Activated CD8-positive, alpha-beta T cell treated with anti-CD3 and anti-CD28 coated beads for 36 hours (primary cell): Measurements from ENCODE around the gene EXOSC10. TPM values are rescaled to one million over a fixed set of nuclear protein-coding genes. Genes with fewer than 3 reads are reported as not detected.

ENCODE experiments used
- ATAC-seq: fragments of 200-7000 bp; cut with Tn5 transposase; one replicate; pipeline ENCODE4 v1.10.0; 2021; ENCODE audit warnings: mild to moderate bottlenecking, moderate library complexity
- CTCF ChIA-PET: fragments of 350-600 bp; sonication (Branson Sonifier 250); formaldehyde crosslinking; loops from one replicate; lab custom pipeline; 2021; ENCODE audit warnings: antibody characterized with exemption; lab: Charles Lee
- POLR2A ChIA-PET: fragments of 350-600 bp; sonication (Branson Sonifier 250); formaldehyde crosslinking; loops from one replicate; lab custom pipeline; 2021; ENCODE audit warnings: antibody characterized with exemption; lab: Charles Lee
- DNase-seq: peaks from one replicate; pipeline ENCODE4 v3.0.0-alpha.2; 2020
- H3K27ac Mint-ChIP-seq: one replicate; pipeline ENCODE4 v1.8.0; 2021; ENCODE audit warnings: mild to moderate bottlenecking, mixed read lengths
- H3K27me3 Mint-ChIP-seq: one replicate; pipeline ENCODE4 v1.8.0; 2021; ENCODE audit warnings: mixed read lengths
- H3K36me3 Mint-ChIP-seq: one replicate; pipeline ENCODE4 v1.8.0; 2021; ENCODE audit warnings: low read depth, mixed read lengths
- H3K4me1 Mint-ChIP-seq: one replicate; pipeline ENCODE4 v1.8.0; 2021; ENCODE audit warnings: low read depth, mixed read lengths
- H3K4me3 Mint-ChIP-seq: one replicate; pipeline ENCODE4 v1.8.0; 2021; ENCODE audit warnings: mild to moderate bottlenecking, moderate library complexity, mixed read lengths
- H3K9me3 Mint-ChIP-seq: one replicate; pipeline ENCODE4 v1.8.0; 2021; ENCODE audit warnings: mixed read lengths
- intact Hi-C: fragments of 100-400 bp; cut with micrococcal nuclease; formaldehyde crosslinking; loops from one replicate; pipeline ENCODE4 v1.10.0; 2022
- total RNA-seq, 2 experiments: library from RNA; stranded (reverse); gene quantifications; one replicate each; pipeline ENCODE4 v1.2.3, GENCODE V29; 2021
- TF ChIP-seq, protein P1 (sequence below): fragments of 200-600 bp; IDR thresholded peaks from one replicate; pipeline ENCODE4 v1.8.0; 2022; ENCODE audit warnings: antibody characterized with exemption, mild to moderate bottlenecking

EXOSC10 gene
- total RNA-seq, 2 experiments from 2014 or later = 66.6 to 69.8 TPM

DNA sequence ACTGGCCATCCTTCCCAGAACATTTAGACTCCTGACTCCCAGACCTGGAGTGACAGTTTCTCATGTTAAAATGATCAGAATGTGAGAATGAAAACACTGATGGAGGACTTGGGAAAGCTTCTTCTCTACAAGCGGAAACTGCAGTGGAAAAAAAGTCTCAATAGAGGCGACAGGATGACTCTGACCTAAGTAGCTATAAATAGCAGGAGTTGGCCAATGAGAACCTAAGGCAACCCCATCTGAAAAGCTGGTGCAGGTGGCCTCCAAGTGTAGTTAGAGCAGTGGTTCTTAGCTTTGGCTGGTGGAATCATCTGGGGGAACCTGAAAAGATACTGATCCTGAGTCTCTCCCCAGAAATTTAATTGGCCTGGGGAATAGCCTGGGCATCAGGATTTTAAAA lies 44.2 kb upstream of the EXOSC10 start:
- TF ChIP-seq, protein P1, sequence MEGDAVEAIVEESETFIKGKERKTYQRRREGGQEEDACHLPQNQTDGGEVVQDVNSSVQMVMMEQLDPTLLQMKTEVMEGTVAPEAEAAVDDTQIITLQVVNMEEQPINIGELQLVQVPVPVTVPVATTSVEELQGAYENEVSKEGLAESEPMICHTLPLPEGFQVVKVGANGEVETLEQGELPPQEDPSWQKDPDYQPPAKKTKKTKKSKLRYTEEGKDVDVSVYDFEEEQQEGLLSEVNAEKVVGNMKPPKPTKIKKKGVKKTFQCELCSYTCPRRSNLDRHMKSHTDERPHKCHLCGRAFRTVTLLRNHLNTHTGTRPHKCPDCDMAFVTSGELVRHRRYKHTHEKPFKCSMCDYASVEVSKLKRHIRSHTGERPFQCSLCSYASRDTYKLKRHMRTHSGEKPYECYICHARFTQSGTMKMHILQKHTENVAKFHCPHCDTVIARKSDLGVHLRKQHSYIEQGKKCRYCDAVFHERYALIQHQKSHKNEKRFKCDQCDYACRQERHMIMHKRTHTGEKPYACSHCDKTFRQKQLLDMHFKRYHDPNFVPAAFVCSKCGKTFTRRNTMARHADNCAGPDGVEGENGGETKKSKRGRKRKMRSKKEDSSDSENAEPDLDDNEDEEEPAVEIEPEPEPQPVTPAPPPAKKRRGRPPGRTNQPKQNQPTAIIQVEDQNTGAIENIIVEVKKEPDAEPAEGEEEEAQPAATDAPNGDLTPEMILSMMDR = no peak
- H3K27me3 Mint-ChIP-seq = no peaks in the 10 kb centered on the region
- peaks cover 26% of the 10 kb centered on the region for H3K4me1 Mint-ChIP-seq
- no peak overlapping the region for H3K4me3 Mint-ChIP-seq
- POLR2A ChIA-PET = no interaction called here
- peak overlapping the region; percentile 86 for H3K27ac Mint-ChIP-seq
- intact Hi-C loops = no loop called here
- DNase-seq (peak; percentile 24), ATAC-seq (peak; percentile 77)
- peaks cover 27% of the 10 kb centered on the region for H3K36me3 Mint-ChIP-seq
- CTCF ChIA-PET = interaction anchor here (1.1 to 1.3 kb wide), 2 partner anchors 106 to 112 kb away, joined by 3 to 6 read pairs; no protein-coding TSS in a partner anchor
- no peaks in the 10 kb centered on the region for H3K9me3 Mint-ChIP-seq

DNA sequence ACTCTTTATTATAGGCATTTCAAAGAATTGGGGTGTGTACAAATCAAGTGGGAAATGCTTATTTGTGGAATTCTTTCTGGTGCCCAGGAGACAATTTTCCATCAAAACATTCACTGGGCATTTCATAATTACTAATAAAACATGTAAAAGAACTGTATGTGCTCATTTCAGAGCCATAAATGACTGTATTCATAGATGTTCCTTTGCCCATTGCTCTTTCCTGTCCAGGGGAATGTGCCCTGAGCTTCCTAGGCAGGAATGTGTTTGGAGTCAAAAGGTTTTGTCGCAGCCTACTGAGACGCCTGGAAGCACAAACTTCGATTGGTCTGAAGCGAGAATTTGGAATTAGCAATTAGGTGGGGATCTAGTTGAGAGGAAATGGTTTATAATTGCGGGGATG lies 43.7 kb upstream of the EXOSC10 start:
- peaks cover 31% of the 10 kb centered on the region for H3K36me3 Mint-ChIP-seq
- H3K4me1 Mint-ChIP-seq = peaks cover 26% of the 10 kb centered on the region
- H3K4me3 Mint-ChIP-seq = no peak overlapping the region
- H3K27me3 Mint-ChIP-seq = no peaks in the 10 kb centered on the region
- POLR2A ChIA-PET = no interaction called here
- H3K27ac Mint-ChIP-seq = peak overlapping the region; percentile 86
- TF ChIP-seq, protein P1 = no peak
- DNase-seq (no peak), ATAC-seq (no peak)
- H3K9me3 Mint-ChIP-seq = no peaks in the 10 kb centered on the region
- intact Hi-C loops = no loop called here
- CTCF ChIA-PET = interaction anchor here (1.3 kb wide), 1 partner anchor 106 kb away, joined by 6 read pairs; no protein-coding TSS in a partner anchor

GRCh38 chr1:11142618-11143391 lies 43.1 kb upstream of the EXOSC10 start:
- no peak for ATAC-seq

DNA sequence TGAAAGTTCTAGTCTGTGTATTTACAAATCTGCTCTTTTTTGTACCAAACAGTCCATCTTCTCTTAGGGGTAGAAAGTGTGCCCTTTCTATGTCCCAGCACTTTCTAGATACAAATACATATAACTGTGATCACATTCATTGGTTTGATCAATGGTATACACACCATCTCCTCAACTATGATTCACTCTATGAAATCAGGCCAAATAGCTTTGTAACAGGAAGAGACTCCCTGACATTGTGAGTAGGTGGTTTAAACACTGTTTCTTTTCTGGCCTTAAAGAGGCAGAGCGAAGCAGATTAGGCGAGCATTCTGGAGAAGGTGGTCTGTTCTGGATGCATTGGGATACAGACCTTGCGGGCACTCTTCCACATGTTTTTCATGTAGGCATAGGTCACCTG lies 39.3 kb upstream of the EXOSC10 start:
- POLR2A ChIA-PET = no interaction called here
- peaks cover 23% of the 10 kb centered on the region for H3K36me3 Mint-ChIP-seq

More at GRCh38 chr1:11142618-11143391, 43.1 kb upstream of the EXOSC10 start:
- Mint-ChIP-seq H3K9me3 (no peaks in the 10 kb centered on the region), H3K27me3 (no peaks in the 10 kb centered on the region), H3K27ac (peak overlapping the region; percentile 86), H3K36me3 (peaks cover 32% of the 10 kb centered on the region), H3K4me1 (peaks cover 26% of the 10 kb centered on the region), H3K4me3 (no peak overlapping the region)
- DNase-seq = no peak
- ChIA-PET POLR2A (interaction anchor here (0.6 kb wide), 1 partner anchor 91 kb away, joined by 3 read pairs; no protein-coding TSS in a partner anchor), CTCF (no interaction called here)
- intact Hi-C loops = no loop called here
- TF ChIP-seq, protein P1 = no peak

More for the DNA sequence above, 39.3 kb upstream of the EXOSC10 start:
- H3K27ac Mint-ChIP-seq = peak overlapping the region; percentile 23
- H3K4me3 Mint-ChIP-seq = no peak overlapping the region
- intact Hi-C loops = no loop called here
- TF ChIP-seq, protein P1 = no peak
- ATAC-seq (no peak), DNase-seq (no peak)
- H3K9me3 Mint-ChIP-seq = no peaks in the 10 kb centered on the region
- CTCF ChIA-PET = no interaction called here
- H3K27me3 Mint-ChIP-seq = no peaks in the 10 kb centered on the region
- H3K4me1 Mint-ChIP-seq = peaks cover 13% of the 10 kb centered on the region
